GM18519 (cell line): Measurements from ENCODE around the gene PACRG.
"Not testable (repeated sequence)": the region's sequence is repeated elsewhere in the genome, so short reads cannot be mapped to it uniquely, and the experiment has no call there.

ENCODE experiments used
- ATAC-seq: cut with Tn5 transposase; IDR thresholded peaks from one replicate; pipeline ENCODE4 v1.9.1; 2021; ENCODE audit warnings: mild to moderate bottlenecking, moderate library complexity; ENCODE audit not compliant: unreplicated experiment, low FRiP score

Gene PACRG

DNA sequence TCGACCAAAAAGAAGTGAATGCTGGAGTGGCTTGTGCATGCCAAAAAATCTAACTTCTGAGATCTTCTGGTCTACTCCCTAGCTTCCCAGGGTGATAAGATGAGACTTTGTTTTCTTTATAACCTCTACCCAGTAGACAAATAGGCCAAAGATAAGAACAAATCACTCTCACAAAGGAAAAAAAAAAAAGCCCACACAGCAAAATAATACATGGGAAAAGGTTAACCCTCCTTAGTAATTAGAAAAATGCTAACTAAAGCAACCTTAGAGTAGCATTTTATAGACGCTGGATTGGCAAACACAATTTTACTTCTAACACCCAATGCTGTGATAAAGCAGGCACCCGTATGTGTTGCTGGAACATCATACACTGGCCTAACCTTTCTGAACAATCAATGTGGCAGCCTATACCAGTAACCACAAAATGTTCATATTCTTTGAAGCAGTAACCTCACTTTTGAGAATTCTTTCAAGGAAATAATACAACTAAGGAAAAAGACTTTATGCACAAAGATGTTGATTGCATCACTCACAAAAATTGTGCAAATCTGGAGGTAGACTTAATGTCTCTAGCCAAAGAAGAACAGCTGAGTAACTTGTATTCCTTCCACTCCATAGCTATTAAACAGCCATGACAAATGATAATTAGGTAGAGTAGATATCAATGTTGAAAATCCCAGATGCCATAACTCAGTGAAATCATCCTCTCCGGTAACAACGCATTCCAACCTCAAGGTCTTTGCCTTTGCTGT, 570.5 kb downstream of the PACRG start:
- no peak for ATAC-seq

DNA sequence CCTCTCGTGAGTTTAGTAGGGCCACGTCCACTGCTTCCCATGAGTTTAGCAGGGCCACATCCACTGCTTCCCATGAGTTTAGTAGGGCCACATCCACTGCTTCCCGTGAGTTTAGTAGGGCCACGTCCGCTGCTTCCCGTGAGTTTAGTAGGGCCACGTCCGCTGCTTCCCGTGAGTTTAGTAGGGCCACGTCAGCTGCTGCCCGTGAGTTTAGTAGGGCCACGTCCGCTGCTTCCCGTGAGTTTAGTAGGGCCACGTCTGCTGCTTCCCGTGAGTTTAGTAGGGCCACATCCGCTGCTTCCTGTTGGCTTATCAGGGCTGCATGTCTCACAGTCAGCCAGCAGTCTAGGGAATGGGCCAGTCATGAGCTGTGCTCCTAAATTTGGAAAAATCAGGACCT, 573.1 kb downstream of the PACRG start:
- ATAC-seq: no peak

DNA sequence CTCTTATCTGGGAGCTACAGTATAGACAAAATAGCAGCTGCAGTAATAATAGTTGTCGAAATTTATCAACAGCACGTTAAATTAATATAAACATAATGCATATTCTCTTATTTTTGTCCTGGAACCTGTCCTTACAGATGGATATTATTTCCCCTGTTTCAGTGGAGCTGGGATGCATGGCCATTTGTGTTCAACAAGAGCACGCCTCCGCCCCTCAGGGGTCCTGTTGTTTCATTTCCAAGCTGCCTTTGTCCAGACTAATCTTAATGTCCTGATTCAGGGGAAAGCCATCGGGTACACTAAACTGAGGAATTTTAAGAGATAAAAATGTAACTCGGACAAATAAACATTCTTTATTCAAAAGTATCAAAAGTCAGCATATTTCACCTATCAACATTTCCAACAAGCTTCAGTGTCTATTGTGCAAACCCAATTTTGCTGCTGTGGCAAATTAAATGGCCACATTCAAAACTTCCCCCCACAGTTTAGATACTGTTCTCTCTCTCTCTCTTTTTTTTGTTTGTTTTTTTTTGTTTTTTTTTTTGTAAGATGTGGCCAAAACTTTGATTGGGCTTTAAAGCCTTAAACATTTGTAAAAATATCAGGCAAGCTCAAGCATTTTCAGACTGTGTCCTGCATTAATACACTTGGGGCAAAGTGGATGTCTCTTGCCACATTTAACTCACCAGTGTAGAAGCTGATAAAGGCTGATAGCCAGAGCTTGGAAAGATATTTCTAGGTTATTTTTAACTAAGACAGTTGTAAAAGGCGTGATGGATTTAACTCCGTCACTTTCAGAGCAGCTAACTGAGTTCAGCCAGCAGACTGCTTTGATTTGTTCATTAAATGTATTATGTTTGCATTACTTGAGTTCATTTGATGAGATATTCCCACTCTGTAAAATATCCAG, 574.2 kb downstream of the PACRG start:
- ATAC-seq: no peak

DNA sequence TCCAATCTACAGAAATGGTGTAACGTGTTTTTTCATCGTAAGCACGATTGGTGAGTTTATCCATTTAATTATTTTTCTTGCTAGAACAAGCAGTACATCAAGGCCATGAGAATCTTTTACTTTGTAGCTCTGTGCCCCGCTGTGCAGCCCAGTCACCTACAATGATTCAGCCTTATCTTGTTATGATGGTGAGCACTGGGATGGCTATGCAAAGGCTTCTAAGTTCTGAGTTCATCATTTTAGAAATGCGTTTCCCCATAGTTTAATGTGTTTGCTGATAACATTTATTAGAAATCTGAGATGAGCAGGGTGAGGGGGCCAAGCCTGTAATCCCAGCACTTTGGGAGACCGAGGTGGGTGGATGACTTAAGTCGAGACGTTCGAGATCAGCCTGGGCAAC, 575.0 kb downstream of the PACRG start:
- no peak for ATAC-seq

DNA sequence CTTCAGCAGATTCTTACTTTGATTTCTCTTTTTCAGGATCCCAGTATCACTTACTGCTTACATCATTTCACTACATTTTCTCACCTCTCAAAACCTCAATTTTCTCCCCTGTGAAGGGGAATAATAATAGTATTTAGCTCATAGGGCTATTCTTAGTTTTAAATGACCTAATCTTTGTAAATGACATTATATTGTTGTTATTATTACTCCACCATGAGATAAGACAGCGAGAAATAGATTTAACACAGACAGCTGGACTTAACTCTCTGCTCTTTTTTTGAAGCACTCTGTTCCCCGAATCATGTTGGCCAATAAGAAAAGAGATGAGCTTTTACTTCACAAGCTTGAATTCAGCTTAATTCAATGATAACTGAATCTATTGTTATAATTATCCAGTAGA, 578.2 kb downstream of the PACRG start:
- no peak for ATAC-seq

DNA sequence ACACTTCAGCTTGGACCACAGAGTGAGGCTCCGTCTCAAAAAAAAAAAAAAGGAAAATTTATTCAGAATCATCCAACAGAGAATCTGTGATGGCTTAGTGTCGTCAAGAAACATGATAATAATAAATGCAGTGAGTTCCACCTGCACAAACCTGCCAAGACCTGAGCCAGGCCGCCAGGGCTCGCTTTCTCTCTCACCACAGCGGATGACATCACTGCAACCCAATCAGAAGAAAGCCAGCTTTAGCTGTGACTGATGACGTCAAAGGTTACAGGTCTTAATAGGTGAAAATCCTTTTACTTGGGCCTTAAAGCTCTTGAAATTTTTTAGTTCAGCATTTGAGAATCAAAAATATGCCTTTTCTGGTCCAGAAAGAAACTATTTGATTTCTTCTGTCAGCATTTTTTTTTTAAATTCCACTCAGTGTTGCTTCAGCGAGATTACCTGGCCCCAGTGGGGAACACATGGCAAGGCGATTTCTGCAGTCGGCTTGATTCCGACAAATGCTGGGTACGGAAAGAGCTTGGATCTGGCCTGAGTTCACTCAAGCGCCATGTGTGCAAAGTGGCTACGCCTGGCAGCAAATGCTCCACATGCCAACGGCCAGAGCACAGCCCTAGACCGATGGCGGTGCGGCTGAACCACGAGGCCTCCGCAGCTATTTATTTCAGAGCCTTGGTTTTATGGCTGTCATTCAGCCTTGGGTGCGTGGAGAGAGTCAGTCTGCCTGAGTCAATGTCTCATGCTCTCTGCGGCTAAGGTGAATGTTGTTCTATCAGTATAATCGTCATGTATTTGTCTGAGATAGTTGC, 581.1 kb downstream of the PACRG start:
- ATAC-seq: no peak

DNA sequence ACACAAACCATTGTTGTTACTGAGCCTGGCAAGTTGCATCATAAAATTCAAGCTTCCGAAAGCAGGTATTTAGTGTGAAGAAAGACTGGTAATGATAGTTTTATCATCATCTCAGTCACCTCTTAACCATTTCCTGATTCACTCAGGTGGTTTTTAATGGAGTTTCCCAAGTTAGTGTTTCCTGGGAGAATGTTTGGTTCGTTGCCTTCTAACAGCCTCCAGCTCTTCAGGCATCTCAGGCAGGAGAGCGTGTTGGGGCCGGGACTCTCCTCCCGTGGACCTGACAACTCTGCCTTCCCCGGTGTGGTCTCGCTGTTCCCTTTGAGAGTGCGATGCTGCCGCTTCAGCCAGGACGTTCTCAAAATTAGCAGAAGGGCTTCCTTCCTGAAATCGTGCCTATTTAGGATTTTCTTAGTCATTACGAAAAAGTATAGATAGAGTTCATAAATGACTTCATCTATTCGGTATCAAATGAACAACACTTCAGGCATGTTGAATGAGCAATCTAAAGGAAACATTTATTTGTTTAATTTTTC, 581.8 kb downstream of the PACRG start:
- ATAC-seq: no peak

DNA sequence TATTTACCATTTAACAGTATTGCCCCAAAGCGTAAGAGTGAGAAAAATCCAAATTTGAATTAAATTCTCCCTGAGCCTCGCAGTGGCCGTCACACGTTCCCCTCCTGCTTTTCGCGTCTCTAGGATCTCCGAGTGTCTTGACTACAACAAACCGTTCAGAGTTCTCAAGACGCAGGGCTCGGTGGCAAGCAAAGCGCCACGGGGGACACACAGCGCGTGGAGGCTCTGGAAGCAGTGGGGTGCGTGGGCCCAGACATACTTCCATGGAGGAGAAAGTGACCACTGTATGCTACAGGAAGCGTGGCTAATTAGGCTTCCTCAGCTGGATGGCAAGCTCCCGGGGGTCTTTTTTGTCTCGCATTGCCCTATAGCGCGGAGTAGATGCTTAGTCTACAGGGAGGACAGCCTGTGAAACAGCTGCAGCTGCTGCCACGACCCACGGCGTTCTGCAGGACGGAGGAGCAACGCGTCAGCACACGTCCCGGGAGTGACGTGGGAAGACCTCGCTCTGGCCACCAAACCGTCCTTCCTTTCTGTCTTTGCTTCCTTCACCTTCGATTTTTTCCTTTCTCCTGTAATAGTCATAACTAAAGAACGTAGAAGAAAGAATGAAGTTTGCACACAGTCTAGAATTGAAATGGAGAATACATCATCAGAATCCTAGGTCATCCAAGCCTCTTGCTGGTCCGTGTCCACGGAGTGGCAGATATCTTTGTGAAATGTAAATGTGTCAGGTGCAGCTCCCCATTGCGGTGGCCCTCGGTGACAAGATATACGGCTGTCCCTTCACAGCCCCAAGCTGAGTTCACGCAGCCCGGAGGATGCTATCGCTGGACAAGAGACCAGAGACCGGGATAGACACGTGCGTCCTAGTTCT, 582.6 kb downstream of the PACRG start:
- ATAC-seq: no peak

DNA sequence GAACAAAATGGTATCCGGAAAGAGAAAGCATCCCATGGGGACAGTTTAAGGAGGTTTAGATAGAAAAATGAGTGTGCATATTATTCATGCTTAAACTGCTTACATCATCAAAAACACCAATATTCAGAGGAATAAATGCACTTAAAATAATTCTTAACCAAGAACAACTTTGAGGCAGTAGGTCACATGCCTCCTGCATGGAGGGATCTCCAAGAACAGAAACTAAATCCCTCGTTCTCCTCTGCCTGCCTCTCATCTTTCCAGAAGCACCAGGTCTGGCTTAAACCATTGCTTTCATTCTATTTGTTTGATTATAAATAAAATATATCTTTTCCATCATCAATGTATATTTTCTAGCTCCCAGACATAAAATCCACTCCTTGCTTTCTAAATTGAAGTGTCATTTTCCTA, 583.2 kb downstream of the PACRG start:
- ATAC-seq: no peak

DNA sequence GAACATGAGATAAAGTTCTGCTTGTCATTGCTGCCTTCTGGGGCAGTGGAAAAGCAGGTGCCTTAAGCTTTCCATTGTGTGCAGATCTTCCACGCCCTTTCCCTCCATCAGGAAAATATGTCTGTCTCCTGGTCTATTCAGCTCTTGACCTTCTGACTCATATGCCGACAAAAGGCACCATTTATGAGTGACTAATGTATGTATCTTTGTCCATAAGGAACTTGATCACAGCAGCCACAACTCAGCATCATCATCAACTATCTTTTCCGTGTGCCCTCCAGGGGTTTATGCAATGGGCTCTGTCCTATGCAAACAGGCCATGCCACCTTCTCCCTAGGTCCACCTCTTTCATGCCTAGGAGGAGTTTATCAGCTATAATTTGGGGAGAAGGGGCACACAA, 584.1 kb downstream of the PACRG start:
- no peak for ATAC-seq

DNA sequence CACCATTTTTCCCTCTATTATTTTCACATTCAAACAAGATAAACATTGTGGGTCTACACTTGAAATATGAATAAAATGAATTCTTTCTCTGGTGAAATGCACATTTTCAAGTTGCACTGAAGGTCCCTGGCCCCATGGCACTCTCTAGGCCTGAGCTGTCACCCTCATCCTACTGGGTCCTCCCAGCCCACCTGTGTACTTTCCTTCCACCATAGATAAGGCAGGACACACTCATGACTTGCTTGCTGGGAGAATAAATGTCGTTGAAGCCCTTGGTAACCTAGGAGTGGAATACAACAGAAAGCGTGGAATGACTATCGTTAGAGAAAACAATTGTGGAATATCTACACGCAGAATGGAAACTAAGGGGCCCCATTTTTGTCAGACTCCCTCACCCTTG, 585.8 kb downstream of the PACRG start:
- ATAC-seq: no peak

DNA sequence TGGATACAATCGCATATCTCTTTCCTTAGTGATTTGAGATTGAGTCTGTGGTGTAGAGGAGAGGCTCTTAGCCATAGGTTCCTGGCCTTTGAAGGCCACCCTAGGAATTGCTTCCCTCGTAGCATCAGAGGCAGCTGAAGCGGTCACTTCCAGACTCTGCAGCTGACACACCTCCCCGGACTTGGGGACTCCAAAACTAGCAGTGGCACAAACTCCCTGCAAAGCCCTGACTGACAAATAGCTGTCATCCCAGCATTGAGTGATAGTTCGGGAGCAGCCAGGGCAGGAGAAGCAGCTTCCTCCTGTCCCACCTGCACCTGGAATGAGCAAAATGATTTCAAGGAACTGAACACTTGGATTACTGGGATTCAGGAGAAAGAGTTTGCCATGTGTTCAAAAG, 586.2 kb downstream of the PACRG start:
- no peak for ATAC-seq

DNA sequence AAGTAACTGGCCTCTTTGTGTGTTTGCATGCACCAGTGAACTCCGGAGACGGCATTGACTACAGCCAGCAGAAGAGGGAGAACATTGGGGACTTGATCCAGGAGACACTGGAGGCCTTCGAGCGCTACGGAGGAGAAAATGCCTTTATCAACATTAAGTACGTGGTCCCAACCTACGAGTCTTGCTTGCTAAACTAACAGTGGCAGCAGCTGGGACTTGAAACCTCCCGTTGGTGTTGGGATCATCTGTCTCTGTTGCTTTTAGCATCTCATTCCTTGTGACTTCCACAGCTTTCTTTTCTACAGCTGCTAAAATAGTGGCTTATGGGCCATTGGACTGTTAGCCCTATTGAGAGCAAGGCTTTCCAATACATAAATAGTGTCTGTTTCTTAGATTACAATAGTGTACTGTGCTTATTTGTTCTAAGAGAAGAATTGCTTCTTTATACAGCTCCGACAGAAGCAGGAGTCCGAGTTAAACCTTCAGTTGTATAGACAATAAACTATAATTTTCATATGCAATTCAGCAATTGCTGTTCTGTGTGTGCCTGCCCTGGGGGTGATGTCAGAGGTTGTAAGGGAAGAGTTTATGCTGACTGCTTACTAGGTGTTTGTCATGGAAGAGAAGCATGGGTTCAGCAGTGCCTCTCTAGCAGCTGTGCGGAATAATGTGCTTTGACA, 587.2 kb downstream of the PACRG start:
- no peak for ATAC-seq

DNA sequence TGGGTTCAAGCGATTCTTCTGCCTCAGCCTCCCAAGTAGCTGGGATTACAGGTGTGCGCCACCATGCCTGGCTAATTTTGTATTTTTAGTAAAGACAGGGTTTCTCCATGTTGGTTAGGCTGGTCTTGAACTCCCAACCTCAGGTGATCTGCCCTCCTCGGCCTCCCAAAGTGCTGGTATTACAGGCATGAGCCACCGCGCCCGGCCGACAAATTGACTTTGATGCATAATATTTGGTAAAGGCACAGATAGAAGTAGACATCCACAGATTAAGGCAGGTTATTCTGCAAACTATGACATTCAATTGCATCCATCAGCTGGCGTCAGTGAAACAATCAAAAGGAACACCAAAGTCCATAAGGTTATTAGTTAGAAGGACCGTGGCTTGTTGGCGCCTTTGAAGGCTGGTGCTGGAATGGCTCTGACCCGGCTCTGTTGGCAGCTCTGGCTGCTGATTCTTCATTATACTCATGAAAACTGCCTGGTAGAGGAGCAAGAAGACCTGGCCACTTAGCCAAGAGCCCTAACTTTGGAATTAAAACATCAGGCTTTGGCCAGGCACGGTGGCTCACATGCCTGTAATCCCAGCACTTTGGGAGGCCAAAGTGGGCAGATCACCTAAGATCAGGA, 589.2 kb downstream of the PACRG start:
- not testable (repeated sequence) for ATAC-seq

DNA sequence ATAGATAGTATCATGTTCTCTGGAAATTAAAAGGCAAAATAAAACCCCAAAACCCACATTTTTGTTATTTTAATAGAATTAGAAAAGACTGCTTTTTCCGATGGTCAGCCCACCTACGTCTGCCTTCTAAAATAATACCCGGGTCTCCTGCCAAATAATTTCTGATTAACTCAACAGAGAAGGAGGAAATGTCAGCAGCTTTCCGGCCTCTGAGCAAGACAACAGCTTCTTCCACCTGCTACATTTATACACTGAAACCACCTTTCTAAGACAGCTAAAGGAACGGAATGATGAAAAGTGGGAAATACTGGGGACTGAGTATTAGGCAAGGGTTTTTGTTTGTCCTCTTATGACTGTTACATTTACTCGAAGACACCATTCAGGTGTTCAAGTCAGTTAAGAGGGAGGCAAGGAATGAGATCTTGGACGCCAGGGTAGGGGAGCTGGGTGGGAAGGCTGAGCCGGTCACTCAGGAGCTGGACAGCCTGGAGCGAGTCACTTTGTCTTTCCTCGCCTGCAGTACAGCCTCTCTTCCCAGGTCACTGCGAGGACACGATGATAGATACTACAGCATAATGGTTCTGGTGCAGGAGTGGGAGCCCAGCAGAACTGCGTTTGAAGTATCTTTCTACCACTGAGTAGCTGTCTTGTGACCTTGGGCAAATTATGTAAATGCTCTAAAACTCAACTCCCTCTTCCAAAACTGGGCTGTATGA, 590.5 kb downstream of the PACRG start:
- no peak for ATAC-seq

DNA sequence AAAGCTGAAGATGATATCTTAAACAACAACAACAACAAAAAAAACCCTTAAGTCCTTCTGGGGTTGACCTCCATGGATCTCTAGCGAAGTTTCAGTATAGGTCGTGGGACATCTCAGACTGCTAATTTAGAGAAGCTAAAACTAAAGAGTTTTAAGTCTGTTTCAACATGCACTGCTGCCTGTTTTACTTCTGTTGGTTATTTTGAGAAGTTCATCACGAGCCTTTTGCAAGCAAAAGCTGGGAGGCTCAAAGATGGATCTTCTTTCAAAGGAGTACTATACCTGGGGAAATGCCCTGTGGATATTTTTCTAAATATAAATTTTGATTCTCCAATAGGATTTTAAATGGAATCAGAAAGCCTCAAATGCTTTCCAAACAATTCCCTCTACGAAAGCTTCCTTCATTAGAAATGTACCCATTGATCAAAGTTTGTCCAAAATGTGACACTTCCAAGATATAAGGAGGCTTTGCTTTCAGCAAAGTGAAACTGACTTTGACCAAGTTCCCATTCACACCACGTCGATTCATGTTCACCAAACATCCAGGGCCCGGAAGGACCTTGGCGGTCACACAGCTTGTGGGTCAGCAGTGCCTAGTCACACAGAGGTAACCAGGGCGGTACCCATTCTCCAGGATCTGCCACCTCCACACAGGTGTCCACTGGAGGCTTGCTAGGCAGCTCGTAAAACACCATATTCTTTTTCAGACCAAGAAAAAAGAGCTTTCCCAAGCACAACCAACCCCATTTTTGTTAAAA, 592.0 kb downstream of the PACRG start:
- ATAC-seq: no peak

DNA sequence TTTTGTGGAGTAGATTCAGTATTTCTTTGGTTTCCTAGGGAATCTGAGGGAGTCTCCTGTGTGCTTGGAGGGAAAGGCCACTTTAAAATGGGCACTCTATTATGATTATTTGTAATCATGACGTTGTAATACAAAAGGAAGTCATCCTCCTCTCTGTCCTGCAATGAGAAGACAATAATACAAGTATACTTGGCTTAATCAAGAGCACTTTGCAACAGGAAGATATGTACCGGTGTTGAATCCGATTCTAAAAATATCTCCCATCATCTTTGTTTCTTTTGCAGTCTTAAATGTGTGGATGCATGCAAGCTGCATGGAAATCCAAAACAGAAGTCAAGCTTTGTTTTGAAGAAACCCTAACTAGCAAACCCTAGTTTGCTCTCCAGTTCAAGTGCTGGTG, 592.6 kb downstream of the PACRG start:
- no peak for ATAC-seq
